Endothelial cell of umbilical vein (primary cell): ENCODE results near the gene BCL2L13. TPM values are rescaled to one million over a fixed set of nuclear protein-coding genes. Genes with fewer than 3 reads are reported as not detected.

Experiments used
- BruUV-seq: library from RNA; stranded (reverse); fragments of 400-500 nt; replicated peaks from 2 replicates; lab custom pipeline; 2021; lab: Mats Ljungman, UMichigan
- CTCF ChIA-PET: fragments of 300-600, 350-600 bp; sonication (Branson Sonifier 250); formaldehyde crosslinking; loops from one replicate; lab custom pipeline; 2021; ENCODE audit warnings: antibody characterized with exemption, inconsistent platforms; lab: Charles Lee
- POLR2A ChIA-PET: fragments of 300-600, 350-600 bp; sonication (Branson Sonifier 250); formaldehyde crosslinking; loops from one replicate; lab custom pipeline; 2021; ENCODE audit warnings: antibody characterized with exemption, inconsistent platforms; lab: Charles Lee
- DNase-seq: peaks from one replicate; pipeline ENCODE4 v3.0.0-alpha.2; 2011; ENCODE audit warnings: low read depth, low spot score
- FAIRE-seq: peaks from 2 replicates; lab custom pipeline; 2011; peaks lifted over from hg19 to GRCh38; lab: Jason Lieb, UNC
- H2AFZ ChIP-seq: 2 replicates; pipeline ENCODE4 v1.6.0; 2012; ENCODE audit warnings: low read depth, low read length, control low read depth, inconsistent platforms
- H3K27ac ChIP-seq: 2 replicates; pipeline ENCODE4 v1.5.1; 2011; ENCODE audit warnings: low read depth, mild to moderate bottlenecking, control low read depth, low read length, moderate library complexity; ENCODE audit not compliant: insufficient read depth
- H3K27me3 ChIP-seq, 2 experiments: 2 replicates each; pipeline versions ENCODE4 v1.6.0 to v1.6.1; 2011; ENCODE audit warnings: low read length in 2 of 2, mixed read lengths in 1 of 2; ENCODE audit not compliant: control insufficient read depth in 2 of 2, insufficient read depth in 2 of 2
- H3K36me3 ChIP-seq, 2 experiments: 2 replicates in 1 of 2; 3 replicates in 1 of 2; pipeline ENCODE4 v1.5.1; 2011; ENCODE audit warnings: low read length in 2 of 2, mild to moderate bottlenecking in 1 of 2, moderate library complexity in 1 of 2; ENCODE audit not compliant: control insufficient read depth in 2 of 2, insufficient read depth in 2 of 2; ENCODE audit errors: extremely low read depth in 1 of 2
- H3K4me1 ChIP-seq: 3 replicates; pipeline ENCODE4 v1.5.1; 2011; ENCODE audit warnings: mild to moderate bottlenecking, low read length; ENCODE audit not compliant: control insufficient read depth, insufficient read depth; ENCODE audit errors: extremely low read depth
- H3K4me2 ChIP-seq: 2 replicates; pipeline ENCODE4 v1.6.1; 2011; ENCODE audit warnings: low read length, control low read depth, mixed read lengths; ENCODE audit not compliant: insufficient read depth
- H3K4me3 ChIP-seq, 3 experiments: fragments of 200-600 bp in 1 of 3; sonication (generic), shearing (Covaris generic) in 1 of 3; replicated peaks in 1 of 3; 2 replicates each; pipeline ENCODE4 v1.5.1; 2011 to 2016; ENCODE audit warnings: control low read depth in 3 of 3, low read length in 3 of 3, mild to moderate bottlenecking in 2 of 3, inconsistent platforms in 1 of 3, low read depth in 1 of 3, moderate library complexity in 1 of 3; ENCODE audit not compliant: insufficient read depth in 1 of 3
- H3K79me2 ChIP-seq: 2 replicates; pipeline ENCODE4 v1.6.0; 2012; ENCODE audit warnings: low read length, inconsistent platforms; ENCODE audit not compliant: control insufficient read depth, insufficient read depth
- H3K9ac ChIP-seq: replicated peaks from 2 replicates; pipeline ENCODE3; 2011; ENCODE audit warnings: low read length, control low read depth; ENCODE audit not compliant: insufficient read depth; ENCODE audit errors: extremely low read depth
- H3K9me1 ChIP-seq: replicated peaks from 3 replicates; pipeline ENCODE4 v1.6.0; 2011; ENCODE audit warnings: mild to moderate bottlenecking, low read length; ENCODE audit not compliant: control insufficient read depth, insufficient read depth; ENCODE audit errors: extremely low read depth
- H3K9me3 ChIP-seq: replicated peaks from 2 replicates; pipeline ENCODE4 v1.5.1; 2012; ENCODE audit warnings: low read length, inconsistent platforms; ENCODE audit not compliant: control insufficient read depth, insufficient read depth
- H4K20me1 ChIP-seq: replicated peaks from 2 replicates; pipeline ENCODE3; 2011; ENCODE audit warnings: mild to moderate bottlenecking, low read length; ENCODE audit not compliant: control insufficient read depth, insufficient read depth; ENCODE audit errors: extremely low read depth
- CTCF ChIP-seq, 2 donors: IDR thresholded peaks; 1 replicate in 1 of 2; 2 replicates in 1 of 2; pipeline ENCODE4 v1.5.1; 2011; ENCODE audit warnings: low read length in 2 of 2, mild to moderate bottlenecking in 2 of 2, moderate library complexity in 2 of 2, control low read depth in 1 of 2, inconsistent platforms in 1 of 2, low read depth in 1 of 2; ENCODE audit not compliant: insufficient read depth in 1 of 2; ENCODE audit errors: extremely low read depth in 1 of 2
- EZH2 ChIP-seq: IDR thresholded peaks from 2 replicates; pipeline ENCODE4 v1.6.1; 2012; ENCODE audit warnings: borderline replicate concordance, low read depth, mild to moderate bottlenecking, moderate library complexity, low read length, inconsistent platforms; ENCODE audit not compliant: severe bottlenecking
- FOS ChIP-seq: IDR thresholded peaks from 2 replicates; pipeline ENCODE4 v1.6.1; 2011; ENCODE audit warnings: mild to moderate bottlenecking, low read length, moderate library complexity, borderline replicate concordance; ENCODE audit not compliant: insufficient read depth
- GATA2 ChIP-seq: IDR thresholded peaks from 2 replicates; pipeline ENCODE4 v1.7.0; 2011; ENCODE audit warnings: low read depth, mild to moderate bottlenecking, moderate library complexity, mixed read lengths, low read length; ENCODE audit not compliant: insufficient read length, insufficient read depth
- JUN ChIP-seq: IDR thresholded peaks from 2 replicates; pipeline ENCODE4 v1.6.1; 2011; ENCODE audit warnings: borderline replicate concordance, low read depth; ENCODE audit not compliant: insufficient read length, insufficient read depth
- MYC ChIP-seq: IDR thresholded peaks from one replicate; pipeline ENCODE4 v1.6.1; 2011; ENCODE audit warnings: mild to moderate bottlenecking, low read depth, low read length
- POLR2A ChIP-seq: IDR thresholded peaks from 2 replicates; pipeline ENCODE4 v1.6.1; 2012; ENCODE audit warnings: low read depth, mild to moderate bottlenecking, control low read depth, low read length
- POLR2AphosphoS5 ChIP-seq: IDR thresholded peaks from 2 replicates; pipeline ENCODE4 v1.6.1; 2012; ENCODE audit warnings: low read depth, mild to moderate bottlenecking, control low read depth, low read length, moderate library complexity; ENCODE audit not compliant: insufficient read depth
- dilution Hi-C: fragments of 300-500 bp; cut with MboI; formaldehyde crosslinking; loops from one replicate; pipeline ENCODE4 v1.15.0; 2019; ENCODE audit warnings: low sequenced_read_pairs; ENCODE audit not compliant: extremely low pct_ligation_motif_present
- intact Hi-C: fragments of 100-400 bp; cut with micrococcal nuclease; formaldehyde crosslinking; loops from one replicate; pipeline ENCODE4 v1.10.0; 2022
- polyA plus RNA-seq, 4 experiments: library from polyadenylated mRNA; depleted of rRNA in 3 of 4; stranded (reverse) in 3 of 4; unstranded in 1 of 4; fragments of >200 nt; gene quantifications; 2 replicates each; pipeline versions ENCODE4 v1.2.1 to v1.2.3, GENCODE V29; 2011 to 2012; ENCODE audit warnings: missing spikeins in 1 of 4
- total RNA-seq: library from RNA; stranded (reverse); gene quantifications from 2 replicates; pipeline ENCODE4 v1.2.3, GENCODE V29; 2021
- TF ChIP-seq, protein P1 (sequence below): IDR thresholded peaks from 2 replicates; pipeline ENCODE4 v1.6.1; 2011; ENCODE audit not compliant: insufficient read depth, insufficient read length

The BCL2L13 gene
- total and polyA plus RNA-seq, 2 donors (not counting 3 experiments of a cell fraction or from before 2014, with no cell fraction given): 28.1 to 36.2 TPM

GRCh38 chr22:17700778-17701177 lies 62.2 kb downstream of the BCL2L13 start:
- FAIRE-seq (no peak), DNase-seq (peak; percentile 27)
- dilution Hi-C loops (no loop called here), intact Hi-C loops (loop anchor here (10.0 kb wide), 1 partner anchor 146 kb away; no protein-coding TSS in a partner anchor)
- H3K27me3 ChIP-seq: no peaks in the 10 kb centered on the region
- POLR2A ChIA-PET: no interaction called here
- CTCF ChIA-PET: interaction anchor here (1.4 kb wide), 1 partner anchor 9 kb away, joined by 3 read pairs; no protein-coding TSS in a partner anchor
- peak overlapping the region; percentile 5 for H3K4me2 ChIP-seq
- peaks cover 0 to 1% of the 10 kb centered on the region in 2 experiments for H3K36me3 ChIP-seq
- no TSS peak for BruUV-seq
- H3K9me3 ChIP-seq: no peaks in the 10 kb centered on the region
- no peaks in the 10 kb centered on the region for H4K20me1 ChIP-seq
- H3K4me1 ChIP-seq: peaks cover 14% of the 10 kb centered on the region
- H3K9ac ChIP-seq: no peak overlapping the region
- TF ChIP-seq EZH2 (no peak), POLR2AphosphoS5 (no peak), CTCF (IDR thresholded peaks at IDR 0.05; ENCODE audit: extremely low read depth in 1 of 2, insufficient read depth in 1 of 2, low read depth in 1 of 2, low read length in 2 of 2) (no peak), POLR2A (no peak), JUN (no peak), GATA2 (no peak), FOS (no peak), MYC (no peak)
- TF ChIP-seq, protein P1, sequence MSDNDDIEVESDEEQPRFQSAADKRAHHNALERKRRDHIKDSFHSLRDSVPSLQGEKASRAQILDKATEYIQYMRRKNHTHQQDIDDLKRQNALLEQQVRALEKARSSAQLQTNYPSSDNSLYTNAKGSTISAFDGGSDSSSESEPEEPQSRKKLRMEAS: no peak
- H3K79me2 ChIP-seq: no peaks in the 10 kb centered on the region
- no peak overlapping the region for H3K4me3 ChIP-seq
- no peaks in the 10 kb centered on the region for H3K9me1 ChIP-seq
- no peak overlapping the region for H2AFZ ChIP-seq
- no peak overlapping the region for H3K27ac ChIP-seq
